HG02759 (cell line): ENCODE data around the gene CBX6.

Experiments used
- ATAC-seq: cut with Tn5 transposase; IDR thresholded peaks from one replicate; pipeline ENCODE4 v1.9.1; 2021; ENCODE audit warnings: mild to moderate bottlenecking, moderate library complexity; ENCODE audit not compliant: unreplicated experiment

CBX6 gene

DNA sequence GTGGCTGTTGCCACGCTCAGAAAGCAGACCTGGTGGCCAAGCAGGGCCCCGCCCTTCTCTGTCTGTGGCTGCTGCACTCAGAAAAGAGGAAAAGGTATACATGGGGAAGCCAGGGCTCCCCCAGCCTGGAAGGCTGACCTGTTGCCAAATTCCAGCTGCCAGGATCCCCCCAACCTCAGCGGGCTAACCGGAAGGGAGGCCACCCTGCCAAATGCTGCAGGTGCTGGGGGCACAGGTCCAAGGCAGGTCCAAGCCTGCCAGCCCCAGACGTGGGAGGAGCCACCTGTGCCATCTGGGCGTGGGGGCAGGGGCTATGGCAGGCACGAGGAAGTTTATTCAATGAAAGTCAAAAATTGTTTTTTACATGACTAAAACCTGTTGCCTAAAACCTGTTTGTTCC, 30.8 kb downstream of the CBX6 start:
- no peak for ATAC-seq

DNA sequence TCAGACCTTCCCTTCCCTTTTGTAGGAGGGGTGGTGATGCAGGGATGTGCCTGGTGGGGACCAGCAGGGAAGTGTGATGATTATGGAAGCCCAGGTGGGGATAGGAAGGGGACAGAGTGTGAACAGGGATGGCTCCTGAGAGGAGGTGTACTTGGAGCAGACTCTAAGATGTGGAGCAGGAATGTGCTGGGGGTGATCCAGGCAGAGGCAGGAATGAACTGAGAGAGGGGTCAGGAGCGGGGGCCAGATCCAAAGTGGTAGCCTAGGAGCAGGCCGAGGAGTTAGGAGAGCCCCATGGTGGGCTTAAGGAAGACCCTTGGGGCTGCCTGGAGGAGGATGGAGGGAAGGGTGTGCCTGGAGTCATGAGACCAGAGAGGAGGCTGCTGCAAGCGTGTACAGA, 31.9 kb downstream of the CBX6 start:
- no peak for ATAC-seq

DNA sequence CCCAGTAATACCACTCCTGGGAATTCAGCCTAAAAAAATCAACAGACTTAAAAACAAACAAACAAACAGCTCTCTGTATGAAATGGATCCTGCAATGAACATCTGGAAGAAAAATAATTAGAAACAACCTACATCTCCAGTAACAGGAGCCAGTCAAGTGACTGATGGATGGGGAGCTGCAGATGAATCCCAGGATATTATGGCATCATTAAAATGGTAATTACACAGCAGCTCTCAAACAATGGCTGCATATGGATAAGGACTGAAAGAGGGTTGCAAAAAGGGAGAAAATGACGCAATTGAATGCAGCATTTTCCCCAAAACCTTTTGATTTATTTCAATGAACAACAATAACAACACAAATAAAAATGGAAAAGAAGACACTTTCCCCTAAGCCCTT, 32.3 kb downstream of the CBX6 start:
- ATAC-seq = no peak

DNA sequence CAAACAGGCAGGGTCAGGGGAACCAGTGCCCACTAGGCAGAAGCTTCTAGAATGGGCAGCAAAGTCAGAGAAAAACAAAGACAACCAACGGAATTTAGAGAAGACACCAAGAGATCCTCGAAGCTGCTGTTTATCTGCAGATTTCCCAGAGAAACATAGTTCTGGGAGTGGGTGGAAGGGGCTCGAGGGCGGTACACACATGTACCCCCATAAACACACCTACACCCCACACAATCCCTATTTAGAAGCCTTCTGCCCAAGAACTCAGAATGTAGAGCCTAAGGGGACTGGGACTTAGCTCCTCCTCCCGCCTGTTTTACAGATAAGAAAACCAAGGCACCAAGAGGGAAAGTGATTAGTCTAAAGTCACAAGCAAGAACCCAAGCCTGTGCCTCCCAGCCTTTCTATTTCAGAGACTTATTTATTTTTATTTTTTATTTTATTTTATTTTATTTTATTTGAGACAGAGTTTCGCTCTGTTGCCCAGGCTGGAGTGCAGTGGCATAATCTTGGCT, 34.5 kb downstream of the CBX6 start:
- no peak for ATAC-seq

DNA sequence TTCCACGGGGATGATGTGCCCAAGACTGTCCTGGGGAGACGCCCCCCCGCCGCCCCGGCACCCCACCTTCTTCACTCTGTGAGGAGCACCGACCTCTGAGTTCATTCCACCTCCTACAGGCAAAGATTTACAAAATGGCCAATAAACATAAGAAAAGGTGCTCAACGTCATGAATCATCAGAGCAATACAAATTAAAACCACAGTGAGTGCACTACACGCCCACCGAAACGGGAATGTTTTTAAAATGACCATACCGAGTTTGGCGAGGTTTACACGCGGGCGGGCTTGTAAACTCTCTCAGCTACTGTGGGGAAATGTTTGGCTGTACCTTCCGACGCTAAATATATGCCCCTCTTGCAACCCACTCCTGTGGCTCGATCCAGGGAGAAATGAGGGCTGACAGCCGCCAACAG, 36.1 kb downstream of the CBX6 start:
- ATAC-seq = no peak

DNA sequence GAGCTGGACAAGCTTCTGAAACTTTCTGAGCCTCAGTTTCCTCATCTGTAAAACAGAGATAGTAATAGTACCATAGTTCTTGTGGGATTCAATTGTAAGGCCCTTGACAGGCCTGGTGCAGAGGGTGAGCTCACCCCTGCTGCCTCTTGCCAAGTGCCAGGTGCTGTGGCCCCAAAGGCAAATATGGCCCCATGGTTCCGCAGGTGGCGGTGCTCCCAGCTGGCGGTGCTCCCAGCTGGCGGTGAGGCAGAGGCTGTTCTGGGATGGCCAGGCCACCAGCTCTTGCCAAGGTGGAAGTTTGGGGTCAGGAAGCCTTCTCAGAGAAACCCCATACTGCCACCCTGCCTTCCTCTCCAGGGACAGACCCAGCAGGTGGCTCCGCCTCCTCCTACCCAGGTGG, 37.0 kb downstream of the CBX6 start:
- no peak for ATAC-seq

DNA sequence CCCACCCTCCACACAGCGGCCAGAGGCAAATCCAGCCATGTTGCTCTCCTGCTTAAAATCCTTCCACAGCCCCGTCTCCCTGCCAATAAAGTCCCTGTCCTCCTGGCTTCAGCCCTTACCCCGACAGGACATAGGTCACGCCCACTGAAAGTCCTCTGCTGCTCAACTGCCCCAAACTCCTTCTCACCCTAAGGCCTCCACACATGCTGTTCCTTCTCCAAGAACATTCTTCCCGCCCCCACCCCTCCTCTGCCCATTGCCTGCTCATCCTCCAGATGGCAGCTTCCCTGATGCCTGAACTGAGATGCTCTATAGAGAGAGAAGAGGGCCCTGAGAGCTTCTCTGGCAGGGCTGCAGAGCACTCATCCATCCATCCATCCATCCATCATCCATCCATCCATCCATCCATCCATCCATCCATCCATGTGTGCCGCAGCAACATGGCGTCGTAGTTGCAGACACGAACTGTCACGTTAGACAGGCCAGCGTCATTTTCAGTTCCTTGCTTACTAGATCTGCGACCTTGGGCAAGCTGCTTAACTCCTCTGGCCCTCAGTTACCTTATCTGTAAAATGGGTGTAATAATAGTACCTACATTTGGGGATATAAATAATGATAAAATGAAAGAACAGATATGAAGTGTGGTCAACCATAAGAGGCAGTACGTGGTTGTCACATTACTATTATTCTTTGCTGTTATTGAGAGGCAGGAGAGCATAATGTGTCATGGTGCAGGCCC, 37.6 kb downstream of the CBX6 start:
- ATAC-seq = no peak

DNA sequence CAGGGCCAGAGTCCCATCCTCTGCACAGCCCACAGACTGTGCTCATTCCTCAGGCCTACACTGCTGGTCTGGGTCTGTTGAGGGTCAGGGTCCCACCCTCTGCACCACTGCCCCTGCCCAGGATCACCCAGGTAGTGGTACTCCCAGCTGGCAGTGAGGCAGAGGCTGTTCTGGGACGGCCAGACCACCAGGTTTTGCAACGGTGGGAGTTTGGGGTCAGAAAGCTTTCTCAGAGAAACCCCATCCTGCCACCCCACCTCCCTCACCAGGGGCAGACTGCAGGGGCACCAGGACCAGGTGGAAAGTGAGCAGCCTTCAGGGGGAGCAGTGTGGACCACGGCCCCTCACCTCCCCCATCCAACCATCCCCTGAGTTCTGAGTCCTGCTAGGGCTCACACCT, 39.0 kb downstream of the CBX6 start:
- ATAC-seq = no peak

DNA sequence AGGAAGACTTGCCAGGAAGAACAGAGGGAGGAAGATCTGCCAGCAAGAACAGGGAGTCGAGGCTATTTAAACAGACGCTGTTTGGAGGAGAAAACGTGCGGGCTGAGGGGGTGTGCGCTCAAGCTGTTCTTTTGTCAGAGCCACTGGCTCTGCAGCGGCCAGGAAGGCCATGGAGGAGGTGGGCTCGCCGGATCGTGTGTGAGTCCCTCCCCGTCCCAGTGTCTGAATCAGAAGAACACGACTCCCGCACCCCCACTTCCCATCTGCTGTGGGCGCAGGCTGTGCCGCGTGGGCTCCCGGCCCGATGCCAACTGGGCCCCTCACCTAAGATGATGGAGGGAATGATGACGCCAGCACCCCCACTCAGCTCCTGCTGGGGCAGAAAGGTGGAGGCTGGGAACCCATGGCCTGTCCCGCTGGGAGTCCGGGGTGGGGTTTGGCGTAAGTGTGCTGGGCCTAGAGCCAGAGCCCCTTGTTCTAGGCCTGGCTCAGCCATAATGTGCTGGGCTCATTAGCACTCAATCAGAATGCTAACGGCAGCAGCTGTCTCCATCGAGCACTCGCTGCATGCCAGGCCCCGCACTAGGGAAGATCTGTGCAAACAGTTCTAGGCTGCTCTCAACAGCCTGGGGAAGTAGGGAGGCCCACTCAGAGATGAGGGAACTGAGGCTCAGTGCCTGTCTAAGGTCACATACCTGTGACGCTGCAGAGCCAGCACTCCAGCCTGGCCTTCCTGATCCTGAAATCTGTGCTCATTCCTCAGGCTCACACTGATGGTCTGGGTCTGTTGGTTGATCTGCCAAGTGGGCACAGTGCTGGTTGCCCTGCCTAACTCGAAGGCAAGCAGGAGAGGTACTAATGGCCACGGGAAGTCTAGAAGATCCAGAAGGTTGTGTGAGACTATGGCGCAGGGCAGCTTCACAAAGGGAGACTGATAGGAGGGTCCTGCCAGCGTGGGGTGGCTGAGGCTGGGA, 39.7 kb downstream of the CBX6 start:
- ATAC-seq = no peak

DNA sequence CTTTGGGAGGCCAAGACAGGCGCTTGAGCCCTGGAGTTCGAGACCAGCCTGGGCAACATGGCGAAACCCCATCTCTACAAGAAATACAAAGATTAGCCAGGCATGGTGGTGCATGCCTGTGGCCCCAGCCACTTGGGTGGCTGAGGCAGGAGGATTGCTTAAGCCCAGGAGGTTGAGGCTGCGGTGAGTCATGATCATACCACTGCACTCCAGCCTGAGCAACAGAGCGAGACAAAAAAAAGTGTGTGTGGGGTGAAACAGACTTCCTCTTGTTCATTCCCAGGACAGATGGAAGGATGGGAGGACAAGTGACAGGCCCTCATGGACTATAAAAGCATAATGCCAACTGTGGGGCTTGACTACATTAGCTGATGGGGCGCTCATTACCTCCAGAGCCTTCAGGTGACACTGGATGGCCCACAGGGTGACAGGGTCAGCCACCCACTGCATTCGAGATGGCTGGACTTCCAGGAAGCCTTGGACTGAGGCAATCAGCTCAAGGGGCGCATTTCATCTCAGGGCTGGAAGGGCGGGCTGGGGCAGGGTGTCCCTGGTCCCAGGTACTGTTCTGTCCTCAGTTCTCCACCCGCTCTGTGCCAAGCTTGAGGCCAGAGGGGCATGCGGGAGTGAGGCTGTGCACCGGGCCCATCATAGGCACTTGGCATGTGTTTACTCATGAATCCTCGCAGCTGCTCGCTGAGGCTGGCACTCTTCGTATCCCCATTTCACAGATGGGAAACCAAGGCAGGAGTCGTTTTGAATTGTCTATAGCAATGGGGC, 40.7 kb downstream of the CBX6 start:
- no peak for ATAC-seq

DNA sequence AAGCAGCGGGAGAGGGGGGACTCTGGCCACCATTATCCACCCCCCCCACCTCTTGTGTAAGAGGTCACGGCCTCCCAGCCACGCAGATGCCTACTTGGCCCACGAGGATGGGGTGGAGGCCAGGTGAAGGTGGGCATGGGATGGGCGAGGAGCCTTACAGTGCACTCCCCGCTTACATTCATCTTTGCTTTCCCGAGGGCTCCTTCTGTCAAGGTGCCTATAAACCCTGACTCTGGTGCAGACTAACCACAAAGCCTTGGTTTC, 41.2 kb downstream of the CBX6 start:
- ATAC-seq = no peak

DNA sequence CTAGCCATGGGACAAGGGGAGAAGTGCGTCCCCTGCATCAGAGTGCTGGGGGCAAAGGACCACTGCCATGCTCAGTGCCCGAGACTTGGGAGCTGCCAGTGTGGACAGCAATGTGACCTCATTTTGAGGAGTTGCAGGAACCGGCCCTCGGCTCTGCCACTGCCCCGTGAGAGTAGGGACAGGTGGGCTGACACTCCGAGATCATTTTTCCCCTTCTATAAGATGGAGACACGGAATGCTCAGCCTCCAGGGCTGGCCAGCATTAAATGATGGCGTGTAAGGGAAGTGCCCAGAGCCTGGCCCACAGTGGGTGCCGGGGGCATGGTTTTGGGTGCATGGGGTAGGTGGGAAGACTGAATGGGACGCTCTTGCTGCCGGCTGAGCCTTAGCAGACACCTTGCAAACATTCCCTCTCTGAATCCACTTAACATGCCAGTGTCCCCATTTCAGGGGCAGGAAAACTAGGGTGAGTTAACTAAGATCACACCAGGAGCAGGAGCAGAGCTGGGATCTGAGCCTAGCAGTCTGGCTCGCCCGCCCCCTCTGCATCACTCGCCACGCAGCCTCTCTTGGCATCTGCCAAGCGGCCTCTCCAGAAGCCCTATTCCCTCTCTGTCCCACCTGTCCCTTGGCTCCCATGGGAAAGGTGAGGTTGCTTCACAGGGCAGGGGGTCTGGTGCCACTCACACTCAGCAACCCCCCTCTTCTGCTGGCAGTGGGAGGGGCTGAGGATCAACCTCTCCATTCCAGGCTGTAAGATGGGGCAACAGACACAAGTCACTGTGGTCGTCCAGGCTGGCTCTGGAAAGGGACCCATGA, 41.8 kb downstream of the CBX6 start:
- no peak for ATAC-seq

DNA sequence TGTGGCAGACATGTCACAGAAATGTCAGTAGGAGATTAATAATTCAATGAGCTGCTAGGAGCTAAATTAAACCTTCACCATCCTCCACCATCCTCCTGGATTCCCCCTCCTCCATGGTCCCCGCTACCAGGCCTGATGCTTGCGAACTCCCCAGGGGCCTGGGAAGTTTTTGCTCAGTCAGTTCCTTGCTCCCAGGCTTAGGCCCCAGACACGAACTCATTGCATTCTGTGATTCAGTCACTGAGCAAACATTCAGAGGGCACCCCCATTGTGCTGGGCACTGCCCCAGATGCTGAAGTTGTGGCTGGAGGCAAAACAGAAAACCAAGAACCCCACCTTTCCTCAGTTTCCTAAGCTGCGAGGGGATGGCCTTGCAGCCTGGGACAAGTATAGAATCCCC, 42.5 kb downstream of the CBX6 start:
- no peak for ATAC-seq

DNA sequence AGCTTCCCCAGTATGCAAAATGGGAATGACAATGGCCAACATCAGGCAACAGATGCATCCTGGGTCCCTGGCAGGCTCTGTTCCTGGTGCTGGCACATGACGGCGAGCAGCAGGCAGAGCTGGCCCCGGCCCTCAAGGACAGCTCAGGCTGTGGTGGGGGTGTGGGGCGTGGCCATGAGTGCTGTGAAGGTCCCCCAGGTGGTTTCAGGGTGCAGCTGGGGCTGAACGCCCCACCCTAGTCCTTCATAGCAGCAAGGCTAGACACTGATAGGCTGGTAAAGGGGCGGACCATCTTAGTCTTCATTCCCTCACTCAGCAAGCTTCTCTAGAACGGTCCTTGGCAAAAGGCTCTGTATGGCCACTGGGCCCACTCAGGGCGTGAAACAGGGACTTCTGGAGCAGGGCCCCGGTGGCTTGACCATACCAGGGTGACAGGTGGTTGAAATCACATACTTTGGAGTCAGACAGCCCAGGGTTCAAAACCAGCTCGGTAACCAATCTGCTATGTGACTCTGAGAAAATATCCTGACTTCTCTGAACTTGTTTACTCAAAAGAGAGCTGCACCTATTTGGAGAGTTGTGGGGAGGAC, 43.3 kb downstream of the CBX6 start:
- ATAC-seq = no peak

DNA sequence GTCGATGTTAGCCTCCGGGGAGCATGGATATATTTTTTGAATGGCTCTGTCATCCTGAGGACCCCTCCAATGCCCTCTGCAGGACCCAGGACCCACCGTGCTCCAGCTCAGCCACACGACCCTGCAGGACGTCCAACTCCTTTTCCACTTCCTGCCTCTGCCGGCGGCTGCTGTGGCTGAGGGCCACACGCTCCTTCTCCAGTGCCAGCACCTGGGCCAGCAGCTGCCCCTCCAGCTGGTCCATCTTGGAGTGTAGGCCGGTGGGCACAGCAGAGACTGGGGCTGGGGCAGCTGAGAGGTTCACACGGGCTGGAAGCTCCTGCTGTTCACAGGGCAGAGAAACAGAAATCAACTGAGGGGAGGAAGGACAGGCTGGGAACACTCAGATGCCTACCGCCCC, 43.8 kb downstream of the CBX6 start:
- no peak for ATAC-seq

DNA sequence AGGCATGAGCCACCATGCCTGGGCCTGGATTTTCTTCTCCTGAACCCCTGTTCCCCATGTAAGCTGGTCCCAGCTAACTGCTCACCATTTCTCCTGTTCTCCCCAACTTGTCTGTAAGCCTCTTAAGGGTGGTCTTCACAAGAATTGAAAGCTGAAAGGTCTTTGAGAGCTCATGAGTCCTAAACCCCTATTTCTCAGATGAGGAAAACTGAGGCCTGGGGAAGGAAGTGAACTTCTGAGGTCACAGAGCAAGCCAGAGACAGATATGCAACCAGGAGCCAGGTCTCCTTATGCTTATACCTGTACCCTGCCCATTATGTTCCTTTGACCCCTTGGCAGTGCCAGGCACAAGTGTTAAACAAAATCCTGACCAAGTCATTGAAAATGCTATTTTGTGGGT, 44.5 kb downstream of the CBX6 start:
- no peak for ATAC-seq

DNA sequence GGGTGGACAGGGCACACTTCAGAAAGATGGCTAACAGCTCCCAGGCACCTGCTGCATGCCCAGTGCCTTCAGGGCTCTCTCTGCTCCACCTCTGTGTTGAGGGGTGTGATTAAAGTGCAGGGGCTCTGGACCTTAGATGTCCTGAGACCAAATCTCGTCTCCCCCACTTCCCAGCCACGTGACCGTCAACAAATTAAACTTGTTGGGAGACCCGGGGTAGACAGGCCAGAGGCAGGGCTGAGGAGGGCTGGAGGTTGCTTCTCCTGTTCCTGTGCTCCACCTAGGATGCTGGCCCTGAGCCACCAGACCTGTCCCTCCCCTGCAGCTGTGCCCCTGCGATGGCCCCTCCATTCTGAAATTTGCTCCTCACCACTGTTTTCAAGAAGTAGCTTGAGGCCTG, 45.2 kb downstream of the CBX6 start:
- no peak for ATAC-seq

DNA sequence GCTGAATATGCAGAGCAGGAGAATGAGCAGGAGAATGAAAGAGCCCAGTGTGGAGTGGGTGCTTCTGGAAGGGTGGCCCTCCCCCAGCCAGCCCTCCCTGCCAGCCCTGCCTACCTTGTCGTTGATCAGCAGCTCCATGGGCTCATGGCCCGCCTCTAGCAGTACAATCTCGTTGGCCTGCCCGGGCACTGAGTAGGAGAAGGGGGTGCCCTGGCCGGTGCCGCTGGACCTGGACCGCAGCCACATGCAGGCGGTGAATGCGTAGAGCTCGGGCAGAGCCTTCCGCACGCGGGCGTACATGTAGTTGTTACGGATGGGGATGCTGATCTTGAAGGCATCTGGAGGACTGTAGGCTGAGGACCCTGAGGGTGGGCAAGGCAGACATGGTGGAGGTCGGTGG, 45.6 kb downstream of the CBX6 start:
- ATAC-seq = no peak

DNA sequence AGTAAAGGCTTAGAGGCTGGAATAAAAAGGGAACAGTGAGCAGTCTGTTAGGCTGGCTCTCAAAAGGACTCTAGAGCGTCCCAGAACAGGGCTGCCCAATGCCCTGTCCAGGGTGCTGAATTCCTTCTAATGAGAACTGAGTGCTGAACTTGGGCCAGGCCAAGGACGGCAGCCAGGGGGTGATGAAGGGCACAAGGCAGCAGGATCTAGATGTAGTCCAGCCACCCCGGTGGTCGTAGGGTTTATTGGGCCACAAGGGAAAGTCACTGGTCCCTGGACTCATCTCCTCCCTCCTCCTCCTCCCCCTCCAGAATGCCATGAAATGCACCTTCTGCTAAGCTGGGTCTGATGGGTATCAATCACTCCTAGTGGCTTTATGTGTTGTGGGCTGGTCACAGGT, 47.4 kb downstream of the CBX6 start:
- ATAC-seq = no peak

DNA sequence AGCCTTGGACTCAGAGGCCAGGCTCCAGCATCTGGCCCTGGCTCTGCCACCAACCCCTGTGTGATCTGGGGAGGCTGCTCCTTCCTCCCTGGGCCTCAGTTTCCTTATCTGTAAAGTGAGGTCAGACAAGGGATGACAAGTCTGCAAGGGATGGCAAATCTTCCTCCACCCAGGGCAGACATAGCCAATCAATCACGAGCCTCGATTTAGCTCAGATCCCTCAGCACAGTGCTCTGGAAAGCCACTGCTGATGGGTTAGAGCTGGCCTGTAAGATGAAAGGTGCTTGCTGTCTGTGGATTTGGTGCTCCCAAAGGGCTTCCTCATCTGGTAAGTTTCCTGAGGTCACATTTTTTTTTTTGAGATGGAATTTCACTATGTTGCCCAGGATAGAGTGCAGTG, 48.4 kb downstream of the CBX6 start:
- ATAC-seq = no peak
